ENCODE data around the gene LRRC63. TPM values are rescaled to one million over a fixed set of nuclear protein-coding genes. Genes with fewer than 3 reads are reported as not detected.

LRRC63 gene
- total and polyA plus RNA-seq, 7 donors = 0.03 to 0.04 TPM; not detected in 5

- ATAC-seq (no peak), DNase-seq (no peak)
- 29 to 50% (median 32%) methylated on average over 1 of the region's 1 CpG for WGBS, 3 donors
- H3K9me3 ChIP-seq = no peaks in the 10 kb centered on the region
- no peak for TF ChIP-seq CTCF (IDR thresholded peaks at IDR 0.05)
- peaks cover 0 to 2% (median 0%) of the 10 kb centered on the region in 3 donors for H3K27me3 ChIP-seq (ENCODE audit: insufficient read depth in 3 of 3, low read length in 2 of 3)
- no peaks in the 10 kb centered on the region for H3K36me3 ChIP-seq (ENCODE audit: insufficient read depth in 1 of 2, low read depth in 1 of 2)
- H3K27ac ChIP-seq = no peak overlapping the region
- peaks cover 3% of the 10 kb centered on the region for H3K4me1 ChIP-seq
- H3K4me3 ChIP-seq = no peak overlapping the region
- intact Hi-C loops (cut with DNase I) = loop anchor here in 1 of 2 donors (10.0 kb wide), 1 partner anchor 361 kb away; no protein-coding TSS in a partner anchor
Observed at GRCh38 chr13:46166224-46166584, 45.5 kb upstream of the LRRC63 start.

- no peak for ATAC-seq
- intact Hi-C loops (cut with DNase I) = loop anchor here in 1 of 2 donors (10.0 kb wide), 1 partner anchor 362 kb away; no protein-coding TSS in a partner anchor
- peaks cover 3% of the 10 kb centered on the region for H3K4me1 ChIP-seq
Observed at GRCh38 chr13:46166947-46167610, 44.6 kb upstream of the LRRC63 start.

GRCh38 chr13:46168341-46168740 is 43.4 kb upstream of the LRRC63 start:
- peaks cover 0 to 2% (median 0%) of the 10 kb centered on the region in 3 donors for H3K27me3 ChIP-seq (ENCODE audit: insufficient read depth in 3 of 3, low read length in 2 of 3)
- H3K9me3 ChIP-seq = no peaks in the 10 kb centered on the region
- no peak overlapping the region for H3K4me3 ChIP-seq
- peaks cover 3% of the 10 kb centered on the region for H3K4me1 ChIP-seq
- ATAC-seq (no peak), DNase-seq (no peak)
- TF ChIP-seq CTCF (IDR thresholded peaks at IDR 0.05) = no peak
- no peaks in the 10 kb centered on the region for H3K36me3 ChIP-seq (ENCODE audit: insufficient read depth in 1 of 2, low read depth in 1 of 2)
- WGBS, 3 donors = 33 to 46% (median 33%) methylated on average over 8 of the region's 8 CpGs
- H3K27ac ChIP-seq = no peak overlapping the region
- intact Hi-C loops (cut with DNase I) = loop anchor here in 1 of 2 donors (10.0 kb wide), 1 partner anchor 364 kb away; no protein-coding TSS in a partner anchor

More at GRCh38 chr13:46166947-46167610, 44.6 kb upstream of the LRRC63 start:
- H3K4me3 ChIP-seq = no peak overlapping the region
- no peak overlapping the region for H3K27ac ChIP-seq
- TF ChIP-seq CTCF (IDR thresholded peaks at IDR 0.05) = no peak
- H3K36me3 ChIP-seq (ENCODE audit: insufficient read depth in 1 of 2, low read depth in 1 of 2) = no peaks in the 10 kb centered on the region
- no peaks in the 10 kb centered on the region for H3K9me3 ChIP-seq
- peaks cover 0 to 2% (median 0%) of the 10 kb centered on the region in 3 donors for H3K27me3 ChIP-seq (ENCODE audit: insufficient read depth in 3 of 3, low read length in 2 of 3)
- WGBS, 3 donors = 57 to 74% (median 61%) methylated on average over 3 of the region's 3 CpGs
- DNase-seq = no peak

- H3K27me3 ChIP-seq (ENCODE audit: insufficient read depth in 3 of 3, low read length in 2 of 3) = peaks cover 0 to 2% (median 0%) of the 10 kb centered on the region in 3 donors
- DNase-seq (no peak), ATAC-seq (no peak)
- peaks cover 3% of the 10 kb centered on the region for H3K4me1 ChIP-seq
- WGBS, 3 donors = 11 to 30% (median 24%) methylated on average over 1 of the region's 1 CpG
- no peak for TF ChIP-seq CTCF (IDR thresholded peaks at IDR 0.05)
- H3K9me3 ChIP-seq = no peaks in the 10 kb centered on the region
- H3K36me3 ChIP-seq (ENCODE audit: insufficient read depth in 1 of 2, low read depth in 1 of 2) = no peaks in the 10 kb centered on the region
- intact Hi-C loops (cut with DNase I) = loop anchor here in 1 of 2 donors (10.0 kb wide), 1 partner anchor 364 kb away; no protein-coding TSS in a partner anchor
- H3K27ac ChIP-seq = no peak overlapping the region
- H3K4me3 ChIP-seq = no peak overlapping the region
Observed at GRCh38 chr13:46168783-46169182, 42.9 kb upstream of the LRRC63 start.
